ENCODE data around the gene KIF6. TPM values are rescaled to one million over a fixed set of nuclear protein-coding genes. Genes with fewer than 3 reads are reported as not detected.

KIF6 gene
- total and polyA plus RNA-seq, 7 experiments from 2014 or later, result 0.75 TPM; not detected in 6

DNA sequence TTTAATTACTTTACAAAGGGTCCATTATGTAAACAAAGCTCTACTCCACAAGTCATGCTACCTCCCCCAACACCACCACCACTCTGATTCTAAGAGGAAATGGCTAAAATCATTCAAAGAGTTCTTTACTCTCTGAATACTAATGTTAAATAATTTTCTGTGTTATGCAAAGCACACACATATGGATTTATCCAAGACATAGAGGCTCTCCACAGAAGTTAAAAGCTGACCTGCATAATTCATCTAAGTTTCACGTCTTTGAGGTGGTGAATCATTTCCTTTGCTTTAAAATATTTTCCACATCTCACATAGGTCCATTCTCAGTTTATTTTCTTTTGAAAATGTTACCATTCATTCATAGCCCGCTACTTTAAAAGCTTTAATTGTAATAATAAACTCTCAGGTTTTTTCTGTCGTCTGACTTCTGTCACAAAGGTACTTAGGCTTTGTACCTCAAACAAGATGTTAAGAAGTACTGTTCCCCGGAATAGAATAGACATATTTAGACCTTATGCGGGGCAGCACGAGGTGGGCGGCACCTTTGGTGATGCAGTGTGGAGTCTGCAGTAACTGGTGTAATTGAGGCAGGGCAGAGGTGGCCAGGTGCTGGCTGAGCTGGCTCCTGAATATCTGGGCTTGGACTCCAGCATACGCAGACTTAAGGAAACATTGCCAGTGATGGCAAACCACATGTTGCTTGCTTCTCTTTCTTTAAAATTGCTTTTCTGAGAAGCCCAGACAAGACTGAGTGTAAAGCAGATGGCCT lies 55.8 kb downstream of the KIF6 start:
- peaks cover 0 to 6% (median 0%) of the 10 kb centered on the region in 5 donors for H3K36me3 Mint-ChIP-seq
- no peaks in the 10 kb centered on the region for H3K4me1 ChIP-seq (ENCODE audit: control insufficient read depth in 2 of 2, insufficient read depth in 2 of 2, low read length in 2 of 2)
- ChIA-PET POLR2A (no interaction called here), CTCF (interaction anchor here (0.6 kb wide), 1 partner anchor 9 kb away, joined by 4 read pairs; no protein-coding TSS in a partner anchor)
- H3K4me3 Mint-ChIP-seq, result no peak overlapping the region
- H3K9me3 Mint-ChIP-seq, result peaks cover 0 to 17% (median 3%) of the 10 kb centered on the region in 11 donors
- H3K27ac ChIP-seq (ENCODE audit: low read depth, low read length), result no peak overlapping the region
- no peak overlapping the region for H3K4me3 ChIP-seq (ENCODE audit: low read length)
- no peaks in the 10 kb centered on the region for H3K36me3 ChIP-seq (ENCODE audit: control insufficient read depth in 2 of 3, insufficient read depth in 3 of 3, low read length in 3 of 3)
- H3K4me1 Mint-ChIP-seq, result peaks cover 0 to 1% (median 0%) of the 10 kb centered on the region in 7 donors
- DNase-seq (no peak), ATAC-seq (no peak)
- peaks cover 0 to 7% (median 0%) of the 10 kb centered on the region in 3 experiments for H3K9me3 ChIP-seq (ENCODE audit: control insufficient read depth in 2 of 3, low read length in 3 of 3)
- intact Hi-C loops (cut with micrococcal nuclease), result no loop called here
- H3K27me3 Mint-ChIP-seq, result peaks cover 5 to 36% (median 19%) of the 10 kb centered on the region in 5 donors
- no peak overlapping the region for H3K27ac Mint-ChIP-seq
- no peaks in the 10 kb centered on the region for H3K27me3 ChIP-seq (ENCODE audit: control insufficient read depth in 2 of 2, insufficient read depth in 2 of 2, low read length in 2 of 2)

- ChIA-PET POLR2A (no interaction called here), CTCF (no interaction called here)
- DNase-seq (no peak), ATAC-seq (no peak)
- peaks cover 0 to 1% (median 0%) of the 10 kb centered on the region in 7 donors for H3K4me1 Mint-ChIP-seq
- intact Hi-C loops (cut with micrococcal nuclease), result no loop called here
- H3K4me3 Mint-ChIP-seq, result no peak overlapping the region
- Histone ChIP-seq H3K4me1 (ENCODE audit: control insufficient read depth in 2 of 2, insufficient read depth in 2 of 2, low read length in 2 of 2) (no peaks in the 10 kb centered on the region), H3K9me3 (ENCODE audit: control insufficient read depth in 2 of 3, low read length in 3 of 3) (no peaks in the 10 kb centered on the region), H3K27me3 (ENCODE audit: control insufficient read depth in 2 of 2, insufficient read depth in 2 of 2, low read length in 2 of 2) (no peaks in the 10 kb centered on the region), H3K36me3 (ENCODE audit: control insufficient read depth in 2 of 3, insufficient read depth in 3 of 3, low read length in 3 of 3) (no peaks in the 10 kb centered on the region), H3K27ac (ENCODE audit: low read depth, low read length) (no peak overlapping the region), H3K4me3 (ENCODE audit: low read length) (no peak overlapping the region)
- H3K9me3 Mint-ChIP-seq, result no peaks in the 10 kb centered on the region
- no peaks in the 10 kb centered on the region for H3K36me3 Mint-ChIP-seq
- peaks cover 3 to 38% (median 21%) of the 10 kb centered on the region in 5 donors for H3K27me3 Mint-ChIP-seq
- no peak overlapping the region for H3K27ac Mint-ChIP-seq
These were observed 58.3 kb downstream of the KIF6 start for GRCh38 chr6:39666706-39667489.

GRCh38 chr6:39665861-39666260 lies 59.3 kb downstream of the KIF6 start:
- peaks cover 3 to 38% (median 21%) of the 10 kb centered on the region in 5 donors for H3K27me3 Mint-ChIP-seq
- CTCF ChIA-PET, result no interaction called here

DNA sequence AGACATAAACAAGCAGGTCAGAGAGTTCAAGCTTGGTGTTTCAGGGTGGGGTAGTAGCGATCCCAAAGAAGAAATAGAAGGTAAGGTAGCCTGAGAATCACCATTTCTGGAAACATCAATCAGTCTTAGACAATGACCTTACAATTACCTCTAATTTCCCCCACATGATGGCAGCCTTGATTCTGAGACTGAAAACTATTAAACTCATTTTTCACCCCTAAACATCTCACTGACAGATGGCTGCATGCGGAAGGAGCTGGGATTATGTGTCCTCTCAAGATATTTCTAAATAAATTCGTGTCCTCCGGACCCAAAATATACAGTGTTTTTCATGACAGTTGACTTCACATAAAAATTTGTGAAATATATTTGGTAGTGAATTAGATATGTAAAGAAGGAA lies 61.0 kb downstream of the KIF6 start:
- Histone ChIP-seq H3K27me3 (ENCODE audit: control insufficient read depth in 2 of 2, insufficient read depth in 2 of 2, low read length in 2 of 2) (no peaks in the 10 kb centered on the region), H3K27ac (ENCODE audit: low read depth, low read length) (no peak overlapping the region), H3K36me3 (ENCODE audit: control insufficient read depth in 2 of 3, insufficient read depth in 3 of 3, low read length in 3 of 3) (no peaks in the 10 kb centered on the region), H3K4me3 (ENCODE audit: low read length) (no peak overlapping the region), H3K9me3 (ENCODE audit: control insufficient read depth in 2 of 3, low read length in 3 of 3) (no peaks in the 10 kb centered on the region), H3K4me1 (ENCODE audit: control insufficient read depth in 2 of 2, insufficient read depth in 2 of 2, low read length in 2 of 2) (no peaks in the 10 kb centered on the region)
- ATAC-seq (no peak), DNase-seq (no peak)
- POLR2A ChIA-PET, result no interaction called here
- intact Hi-C loops (cut with micrococcal nuclease), result no loop called here
- Mint-ChIP-seq H3K27ac (no peak overlapping the region), H3K36me3 (no peaks in the 10 kb centered on the region), H3K4me1 (no peaks in the 10 kb centered on the region), H3K9me3 (peaks cover 0 to 5% (median 0%) of the 10 kb centered on the region in 11 donors), H3K4me3 (no peak overlapping the region), H3K27me3 (peaks cover 3 to 38% (median 21%) of the 10 kb centered on the region in 5 donors)
- CTCF ChIA-PET, result no interaction called here

More at GRCh38 chr6:39665861-39666260, 59.3 kb downstream of the KIF6 start:
- no peaks in the 10 kb centered on the region for H3K4me1 ChIP-seq (ENCODE audit: control insufficient read depth in 2 of 2, insufficient read depth in 2 of 2, low read length in 2 of 2)
- Mint-ChIP-seq H3K4me1 (no peaks in the 10 kb centered on the region), H3K36me3 (no peaks in the 10 kb centered on the region), H3K9me3 (no peaks in the 10 kb centered on the region), H3K27ac (no peak overlapping the region), H3K4me3 (no peak overlapping the region)
- intact Hi-C loops (cut with micrococcal nuclease), result no loop called here
- no peak overlapping the region for H3K27ac ChIP-seq (ENCODE audit: low read depth, low read length)
- H3K9me3 ChIP-seq (ENCODE audit: control insufficient read depth in 2 of 3, low read length in 3 of 3), result no peaks in the 10 kb centered on the region
- DNase-seq, result no peak
- no peak for ATAC-seq
- H3K27me3 ChIP-seq (ENCODE audit: control insufficient read depth in 2 of 2, insufficient read depth in 2 of 2, low read length in 2 of 2), result no peaks in the 10 kb centered on the region
- no peak overlapping the region for H3K4me3 ChIP-seq (ENCODE audit: low read length)
- POLR2A ChIA-PET, result no interaction called here
- no peaks in the 10 kb centered on the region for H3K36me3 ChIP-seq (ENCODE audit: control insufficient read depth in 2 of 3, insufficient read depth in 3 of 3, low read length in 3 of 3)

DNA sequence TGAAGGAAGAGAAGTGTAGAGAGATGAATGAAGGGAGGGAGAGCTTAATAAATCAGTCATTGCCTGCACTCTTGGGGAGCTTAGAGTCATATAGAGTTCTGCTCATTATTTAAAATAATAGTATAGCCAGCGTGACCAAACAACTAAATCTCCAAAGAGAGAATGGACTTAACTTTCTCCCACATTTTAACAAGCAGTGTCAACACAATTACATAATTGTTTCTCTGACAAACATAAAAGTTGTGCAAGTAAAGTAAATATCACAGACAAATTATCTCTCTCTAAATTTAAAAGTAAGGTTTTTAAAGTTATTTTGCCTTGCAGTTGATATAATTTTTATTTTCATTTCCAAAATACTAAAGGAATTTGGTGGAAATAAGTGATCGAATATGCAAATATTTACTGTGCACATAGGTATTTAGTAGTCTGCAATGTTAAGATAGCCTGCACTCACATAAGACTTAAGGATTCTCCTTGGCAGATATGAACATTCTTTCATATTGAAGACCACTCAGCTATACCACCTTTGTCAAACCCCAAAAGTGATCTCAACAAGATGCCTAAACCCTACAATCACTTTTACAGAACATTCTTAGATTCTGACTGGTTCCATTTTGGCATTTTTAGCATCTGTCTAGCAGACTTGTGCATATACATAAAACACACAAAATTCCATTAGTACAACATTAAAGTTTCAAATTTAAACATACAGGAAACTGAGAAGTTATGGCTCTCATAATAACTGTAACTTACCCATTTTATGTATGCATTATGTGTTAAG lies 67.7 kb downstream of the KIF6 start:
- intact Hi-C loops (cut with micrococcal nuclease), result no loop called here
- Histone ChIP-seq H3K27me3 (ENCODE audit: control insufficient read depth in 2 of 2, insufficient read depth in 2 of 2, low read length in 2 of 2) (no peaks in the 10 kb centered on the region), H3K4me1 (ENCODE audit: control insufficient read depth in 2 of 2, insufficient read depth in 2 of 2, low read length in 2 of 2) (no peaks in the 10 kb centered on the region), H3K4me3 (ENCODE audit: low read length) (no peak overlapping the region), H3K9me3 (ENCODE audit: control insufficient read depth in 2 of 3, low read length in 3 of 3) (no peaks in the 10 kb centered on the region), H3K27ac (ENCODE audit: low read depth, low read length) (no peak overlapping the region), H3K36me3 (ENCODE audit: control insufficient read depth in 2 of 3, insufficient read depth in 3 of 3, low read length in 3 of 3) (no peaks in the 10 kb centered on the region)
- CTCF ChIA-PET, result no interaction called here
- peaks cover 0 to 10% (median 4%) of the 10 kb centered on the region in 5 donors for H3K27me3 Mint-ChIP-seq
- no peak for ATAC-seq
- H3K36me3 Mint-ChIP-seq, result no peaks in the 10 kb centered on the region
- H3K4me1 Mint-ChIP-seq, result no peaks in the 10 kb centered on the region
- POLR2A ChIA-PET, result no interaction called here
- DNase-seq, result no peak
- H3K27ac Mint-ChIP-seq, result no peak overlapping the region
- peaks cover 0 to 8% (median 0%) of the 10 kb centered on the region in 11 donors for H3K9me3 Mint-ChIP-seq
- no peak overlapping the region for H3K4me3 Mint-ChIP-seq

DNA sequence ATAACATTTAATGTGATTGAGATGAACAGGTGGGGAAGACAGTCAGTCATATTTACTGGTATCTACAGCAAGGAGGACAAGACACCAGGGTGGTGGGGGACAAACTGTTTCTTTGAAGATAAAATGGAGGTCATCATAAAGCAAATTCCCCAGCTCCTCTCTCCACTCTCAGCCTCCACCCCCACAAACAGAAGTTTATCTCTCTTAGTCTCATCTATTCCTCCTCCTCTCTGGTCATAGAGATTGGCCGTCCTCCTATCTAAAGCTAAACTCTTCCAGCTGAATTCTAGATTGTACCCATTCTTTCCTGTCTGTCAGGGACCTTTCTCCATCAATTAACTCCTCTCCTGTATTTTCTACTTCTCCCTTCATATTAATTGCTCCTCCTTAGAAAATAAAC lies 71.1 kb downstream of the KIF6 start:
- DNase-seq (no peak), ATAC-seq (no peak)
- intact Hi-C loops (cut with micrococcal nuclease), result no loop called here
- Mint-ChIP-seq H3K27ac (no peak overlapping the region), H3K4me1 (no peaks in the 10 kb centered on the region), H3K36me3 (no peaks in the 10 kb centered on the region), H3K9me3 (peaks cover 0 to 3% (median 0%) of the 10 kb centered on the region in 11 donors), H3K27me3 (peaks cover 4 to 16% (median 8%) of the 10 kb centered on the region in 5 donors), H3K4me3 (no peak overlapping the region)
- Histone ChIP-seq H3K4me3 (ENCODE audit: low read length) (no peak overlapping the region), H3K27ac (ENCODE audit: low read depth, low read length) (no peak overlapping the region), H3K36me3 (ENCODE audit: control insufficient read depth in 2 of 3, insufficient read depth in 3 of 3, low read length in 3 of 3) (no peaks in the 10 kb centered on the region), H3K4me1 (ENCODE audit: control insufficient read depth in 2 of 2, insufficient read depth in 2 of 2, low read length in 2 of 2) (no peaks in the 10 kb centered on the region), H3K27me3 (ENCODE audit: control insufficient read depth in 2 of 2, insufficient read depth in 2 of 2, low read length in 2 of 2) (no peaks in the 10 kb centered on the region), H3K9me3 (ENCODE audit: control insufficient read depth in 2 of 3, low read length in 3 of 3) (no peaks in the 10 kb centered on the region)
- CTCF ChIA-PET, result no interaction called here
- POLR2A ChIA-PET, result no interaction called here

Measured in naive thymus-derived CD4-positive, alpha-beta T cell (primary cell).